ENCODE data around the gene MYOM3. TPM values are rescaled to one million over a fixed set of nuclear protein-coding genes. Genes with fewer than 3 reads are reported as not detected.

MYOM3 gene
- total RNA-seq, 1 experiment from 2014 or later: 0.05 TPM

DNA sequence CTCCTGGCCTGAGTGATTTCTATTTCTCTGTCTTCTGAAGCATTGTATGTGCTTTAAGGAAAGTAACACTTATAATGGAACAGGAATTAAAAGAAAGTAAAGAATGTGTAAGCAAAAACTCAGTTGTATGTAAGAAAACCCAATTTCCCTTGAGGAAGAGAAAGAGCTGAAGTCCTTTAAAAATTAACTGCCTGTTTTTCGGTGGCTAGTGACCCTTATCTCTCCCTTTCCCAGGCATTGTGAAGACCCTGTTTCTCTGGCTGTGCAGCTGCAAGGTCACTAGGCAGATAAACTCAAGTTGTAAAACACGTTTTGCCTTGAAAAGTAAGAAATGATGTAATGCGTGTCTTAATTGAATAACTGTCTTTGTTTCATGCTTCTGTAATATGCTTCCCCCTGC, 8.5 kb downstream of the MYOM3 start:
- in situ Hi-C loops (cut with HindIII; ENCODE audit: low pct_unique_long_range_greater_than_20kb, low sequenced_read_pairs): no loop called here
- ATAC-seq (no peak), DNase-seq (ENCODE audit: low read depth, low spot score) (no peak)
- ChIA-PET CTCF (no interaction called here), POLR2A (interaction anchor here (1.1 kb wide), 2 partner anchors 34 to 126 kb away, joined by 3 to 4 read pairs; no protein-coding TSS in a partner anchor)
- no TSS peak for BruUV-seq (replicated peaks)
- no peak overlapping the region for H3K27ac ChIP-seq (ENCODE audit: low read length)
- H3K4me1 ChIP-seq (ENCODE audit: control insufficient read depth, insufficient read depth, low read length): peaks cover 13% of the 10 kb centered on the region
- no peak overlapping the region for H3K4me3 ChIP-seq (ENCODE audit: low read depth in 2 of 2, low read length in 2 of 2)
- intact Hi-C loops (cut with micrococcal nuclease; ENCODE audit: unreplicated experiment): no loop called here
- H3K36me3 ChIP-seq (ENCODE audit: control insufficient read depth, insufficient read depth, low read length): no peaks in the 10 kb centered on the region
- H3K27me3 ChIP-seq (ENCODE audit: control insufficient read depth, insufficient read depth, low read length): no peaks in the 10 kb centered on the region
- TF ChIP-seq, protein P1, sequence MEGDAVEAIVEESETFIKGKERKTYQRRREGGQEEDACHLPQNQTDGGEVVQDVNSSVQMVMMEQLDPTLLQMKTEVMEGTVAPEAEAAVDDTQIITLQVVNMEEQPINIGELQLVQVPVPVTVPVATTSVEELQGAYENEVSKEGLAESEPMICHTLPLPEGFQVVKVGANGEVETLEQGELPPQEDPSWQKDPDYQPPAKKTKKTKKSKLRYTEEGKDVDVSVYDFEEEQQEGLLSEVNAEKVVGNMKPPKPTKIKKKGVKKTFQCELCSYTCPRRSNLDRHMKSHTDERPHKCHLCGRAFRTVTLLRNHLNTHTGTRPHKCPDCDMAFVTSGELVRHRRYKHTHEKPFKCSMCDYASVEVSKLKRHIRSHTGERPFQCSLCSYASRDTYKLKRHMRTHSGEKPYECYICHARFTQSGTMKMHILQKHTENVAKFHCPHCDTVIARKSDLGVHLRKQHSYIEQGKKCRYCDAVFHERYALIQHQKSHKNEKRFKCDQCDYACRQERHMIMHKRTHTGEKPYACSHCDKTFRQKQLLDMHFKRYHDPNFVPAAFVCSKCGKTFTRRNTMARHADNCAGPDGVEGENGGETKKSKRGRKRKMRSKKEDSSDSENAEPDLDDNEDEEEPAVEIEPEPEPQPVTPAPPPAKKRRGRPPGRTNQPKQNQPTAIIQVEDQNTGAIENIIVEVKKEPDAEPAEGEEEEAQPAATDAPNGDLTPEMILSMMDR (IDR thresholded peaks at IDR 0.05): no peak
- TF ChIP-seq POLR2AphosphoS5 (IDR thresholded peaks at IDR 0.05; ENCODE audit: low read depth, low read length): no peak
- TF ChIP-seq, protein P2, sequence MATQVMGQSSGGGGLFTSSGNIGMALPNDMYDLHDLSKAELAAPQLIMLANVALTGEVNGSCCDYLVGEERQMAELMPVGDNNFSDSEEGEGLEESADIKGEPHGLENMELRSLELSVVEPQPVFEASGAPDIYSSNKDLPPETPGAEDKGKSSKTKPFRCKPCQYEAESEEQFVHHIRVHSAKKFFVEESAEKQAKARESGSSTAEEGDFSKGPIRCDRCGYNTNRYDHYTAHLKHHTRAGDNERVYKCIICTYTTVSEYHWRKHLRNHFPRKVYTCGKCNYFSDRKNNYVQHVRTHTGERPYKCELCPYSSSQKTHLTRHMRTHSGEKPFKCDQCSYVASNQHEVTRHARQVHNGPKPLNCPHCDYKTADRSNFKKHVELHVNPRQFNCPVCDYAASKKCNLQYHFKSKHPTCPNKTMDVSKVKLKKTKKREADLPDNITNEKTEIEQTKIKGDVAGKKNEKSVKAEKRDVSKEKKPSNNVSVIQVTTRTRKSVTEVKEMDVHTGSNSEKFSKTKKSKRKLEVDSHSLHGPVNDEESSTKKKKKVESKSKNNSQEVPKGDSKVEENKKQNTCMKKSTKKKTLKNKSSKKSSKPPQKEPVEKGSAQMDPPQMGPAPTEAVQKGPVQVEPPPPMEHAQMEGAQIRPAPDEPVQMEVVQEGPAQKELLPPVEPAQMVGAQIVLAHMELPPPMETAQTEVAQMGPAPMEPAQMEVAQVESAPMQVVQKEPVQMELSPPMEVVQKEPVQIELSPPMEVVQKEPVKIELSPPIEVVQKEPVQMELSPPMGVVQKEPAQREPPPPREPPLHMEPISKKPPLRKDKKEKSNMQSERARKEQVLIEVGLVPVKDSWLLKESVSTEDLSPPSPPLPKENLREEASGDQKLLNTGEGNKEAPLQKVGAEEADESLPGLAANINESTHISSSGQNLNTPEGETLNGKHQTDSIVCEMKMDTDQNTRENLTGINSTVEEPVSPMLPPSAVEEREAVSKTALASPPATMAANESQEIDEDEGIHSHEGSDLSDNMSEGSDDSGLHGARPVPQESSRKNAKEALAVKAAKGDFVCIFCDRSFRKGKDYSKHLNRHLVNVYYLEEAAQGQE (IDR thresholded peaks at IDR 0.05; ENCODE audit: insufficient read depth in 1 of 2, low read depth in 2 of 2, low read length in 1 of 2): no peak
- no peaks in the 10 kb centered on the region for H3K9me3 ChIP-seq (ENCODE audit: control insufficient read depth, insufficient read depth, low read depth, low read length)

DNA sequence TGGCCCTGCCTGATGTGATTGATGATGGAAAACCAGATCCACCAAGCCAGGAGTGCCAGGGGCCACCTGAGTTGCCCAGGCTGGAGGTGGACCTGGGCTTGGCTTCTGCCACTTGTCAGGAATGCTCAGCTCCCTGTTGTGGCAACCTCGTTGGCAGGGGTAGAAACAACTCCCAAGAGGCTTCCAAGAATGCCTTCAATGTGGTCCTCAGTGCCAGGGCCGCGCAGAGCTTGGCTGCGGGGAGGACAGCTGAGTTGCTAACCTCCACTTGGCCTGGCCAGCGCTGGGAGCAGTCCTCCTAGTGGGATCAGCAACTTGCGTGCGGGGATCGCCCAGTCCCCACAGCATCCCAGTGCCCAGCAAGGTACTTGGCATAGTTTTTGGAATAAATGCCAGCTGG, 9.0 kb downstream of the MYOM3 start:
- POLR2A ChIA-PET: interaction anchor here (1.1 kb wide), 2 partner anchors 33 to 126 kb away, joined by 3 to 4 read pairs; no protein-coding TSS in a partner anchor
- peaks cover 8% of the 10 kb centered on the region for H3K4me1 ChIP-seq (ENCODE audit: control insufficient read depth, insufficient read depth, low read length)
- in situ Hi-C loops (cut with HindIII; ENCODE audit: low pct_unique_long_range_greater_than_20kb, low sequenced_read_pairs): no loop called here
- DNase-seq (ENCODE audit: low read depth, low spot score): no peak
- intact Hi-C loops (cut with micrococcal nuclease; ENCODE audit: unreplicated experiment): no loop called here
- no peak overlapping the region for H3K27ac ChIP-seq (ENCODE audit: low read length)
- no TSS peak for BruUV-seq (replicated peaks)
- no peaks in the 10 kb centered on the region for H3K36me3 ChIP-seq (ENCODE audit: control insufficient read depth, insufficient read depth, low read length)
- CTCF ChIA-PET: interaction anchor here (0.8 kb wide), 1 partner anchor 47 kb away, joined by 3 read pairs; no protein-coding TSS in a partner anchor
- no peak overlapping the region for H3K4me3 ChIP-seq (ENCODE audit: low read depth in 2 of 2, low read length in 2 of 2)
- no peaks in the 10 kb centered on the region for H3K27me3 ChIP-seq (ENCODE audit: control insufficient read depth, insufficient read depth, low read length)
- no peaks in the 10 kb centered on the region for H3K9me3 ChIP-seq (ENCODE audit: control insufficient read depth, insufficient read depth, low read depth, low read length)
- no peak for ATAC-seq
- TF ChIP-seq, protein P1 (IDR thresholded peaks at IDR 0.05): no peak
- TF ChIP-seq TCF7L2 (IDR thresholded peaks at IDR 0.05; ENCODE audit: low read depth, low read length) (no peak), SIN3A (IDR thresholded peaks at IDR 0.05; ENCODE audit: borderline replicate concordance, insufficient read depth, low read depth, low read length) (no peak), POLR2AphosphoS5 (IDR thresholded peaks at IDR 0.05; ENCODE audit: low read depth, low read length) (no peak)
- TF ChIP-seq, protein P2 (IDR thresholded peaks at IDR 0.05; ENCODE audit: insufficient read depth in 1 of 2, low read depth in 2 of 2, low read length in 1 of 2): no peak
